MM.1S (cell line): ENCODE measurements around the gene SSBP2.

Experiments used
- DNase-seq: peaks from one replicate; pipeline ENCODE4 v3.0.0-alpha.2; 2015
- H2AFZ ChIP-seq: fragments of 300-600 bp; sonication (generic); 2 replicates; pipeline ENCODE4 v1.6.0; 2016; ENCODE audit warnings: antibody characterized with exemption, low read length
- H3F3A ChIP-seq: fragments of 300-600 bp; sonication (generic); 2 replicates; pipeline ENCODE4 v1.6.1; 2016; ENCODE audit warnings: mild to moderate bottlenecking, antibody characterized with exemption, low read length, moderate library complexity, mixed read lengths; ENCODE audit not compliant: insufficient read depth
- H3K27ac ChIP-seq: fragments of 300-600 bp; sonication (generic); 2 replicates; pipeline ENCODE4 v1.5.1; 2016; ENCODE audit warnings: mild to moderate bottlenecking, low read length
- H3K27me3 ChIP-seq: fragments of 300-600 bp; sonication (generic); replicated peaks from 2 replicates; pipeline ENCODE4 v1.6.0; 2016; ENCODE audit warnings: low read length; ENCODE audit not compliant: insufficient read depth
- H3K36me3 ChIP-seq: fragments of 300-600 bp; sonication (generic); replicated peaks from 2 replicates; pipeline ENCODE4 v1.6.1; 2016; ENCODE audit warnings: mild to moderate bottlenecking, low read length, mixed read lengths; ENCODE audit not compliant: insufficient read depth
- H3K4me1 ChIP-seq: fragments of 300-600 bp; sonication (generic); 2 replicates; pipeline ENCODE4 v1.6.1; 2016; ENCODE audit warnings: low read length, mixed read lengths
- H3K4me2 ChIP-seq: fragments of 300-600 bp; sonication (generic); 2 replicates; pipeline ENCODE4 v1.6.0; 2016; ENCODE audit warnings: low read depth, low read length
- H3K4me3 ChIP-seq: fragments of 300-600 bp; sonication (generic); 2 replicates; pipeline ENCODE4 v1.5.1; 2016; ENCODE audit warnings: low read length, mixed read lengths
- H3K79me2 ChIP-seq: fragments of 300-600 bp; sonication (generic); 2 replicates; pipeline ENCODE4 v1.6.1; 2016; ENCODE audit warnings: mixed run types, low read length, mixed read lengths
- H3K9ac ChIP-seq: fragments of 300-600 bp; sonication (generic); 2 replicates; pipeline ENCODE4 v1.6.1; 2016; ENCODE audit warnings: low read length, mixed read lengths
- H3K9me2 ChIP-seq: fragments of 300-600 bp; sonication (generic); replicated peaks from 2 replicates; pipeline ENCODE4 v1.6.1; 2016; ENCODE audit warnings: mild to moderate bottlenecking, low read length, mixed read lengths; ENCODE audit not compliant: insufficient read depth
- H3K9me3 ChIP-seq: fragments of 300-600 bp; sonication (generic); replicated peaks from 2 replicates; pipeline ENCODE4 v1.6.1; 2016; ENCODE audit warnings: mild to moderate bottlenecking, low read length, mixed read lengths; ENCODE audit not compliant: insufficient read depth
- H4K20me1 ChIP-seq: fragments of 300-600 bp; sonication (generic); 2 replicates; pipeline ENCODE4 v1.6.1; 2016; ENCODE audit warnings: mild to moderate bottlenecking, low read length, moderate library complexity, mixed read lengths; ENCODE audit not compliant: insufficient read depth
- CTCF ChIP-seq: fragments of 300-600 bp; sonication (generic); IDR thresholded peaks from 2 replicates; pipeline ENCODE4 v1.5.1; 2016; ENCODE audit warnings: antibody characterized with exemption, low read length, mixed read lengths
- EZH2 ChIP-seq: fragments of 300-600 bp; sonication (generic); optimal IDR thresholded peaks from 2 replicates; pipeline ENCODE3; 2017; ENCODE audit warnings: low read depth, mild to moderate bottlenecking, antibody characterized with exemption, low read length, mixed read lengths
- EZH2phosphoT487 ChIP-seq: fragments of 300-600 bp; sonication (generic); IDR thresholded peaks from 2 replicates; pipeline ENCODE4 v1.6.1; 2018; ENCODE audit warnings: antibody characterized with exemption, low read length

The SSBP2 gene

GRCh38 chr5:81772488-81772887, 21.6 kb upstream of the SSBP2 start:
- H3K27me3 ChIP-seq, result no peaks in the 10 kb centered on the region
- no peaks in the 10 kb centered on the region; the same call in 1 of the 2 replicates for H3F3A ChIP-seq
- DNase-seq, result no peak
- no peaks in the 10 kb centered on the region for H3K9me2 ChIP-seq
- H3K27ac ChIP-seq, result no peak overlapping the region
- no peak overlapping the region for H3K9ac ChIP-seq
- no peaks in the 10 kb centered on the region for H3K79me2 ChIP-seq
- no peak overlapping the region for H3K4me3 ChIP-seq
- H3K9me3 ChIP-seq, result no peaks in the 10 kb centered on the region
- TF ChIP-seq CTCF (no peak), EZH2 (no peak), EZH2phosphoT487 (no peak)
- H4K20me1 ChIP-seq, result no peaks in the 10 kb centered on the region
- H2AFZ ChIP-seq, result no peak overlapping the region
- H3K4me1 ChIP-seq, result peaks cover 20% of the 10 kb centered on the region
- no peak overlapping the region for H3K4me2 ChIP-seq
- no peaks in the 10 kb centered on the region for H3K36me3 ChIP-seq

DNA sequence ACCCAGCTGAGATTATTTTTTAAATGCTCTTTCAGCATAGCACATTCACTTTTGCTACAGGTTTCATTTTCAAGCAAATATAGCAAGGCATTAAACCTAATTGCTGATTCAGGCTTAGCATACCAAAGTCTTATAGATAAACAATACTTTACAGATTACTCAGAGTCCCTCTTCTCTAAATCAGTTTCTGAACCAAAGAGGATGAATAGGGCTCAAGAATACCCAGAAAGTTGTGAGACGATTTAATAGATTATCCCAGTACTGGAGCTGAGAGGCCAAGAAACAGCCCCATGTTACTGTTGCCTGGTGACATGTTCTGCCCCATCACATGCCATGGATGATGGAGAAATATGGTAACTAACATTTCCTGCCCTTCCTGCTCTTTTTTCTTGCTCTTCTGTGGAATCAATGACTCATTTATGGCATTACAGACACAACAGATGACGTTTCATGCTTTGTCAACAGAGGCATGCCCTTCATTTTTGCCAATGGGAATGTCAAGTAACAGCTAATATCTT, 18.1 kb upstream of the SSBP2 start:
- DNase-seq, result peak; percentile 54
- Histone ChIP-seq H3K9me2 (no peaks in the 10 kb centered on the region), H3K36me3 (no peaks in the 10 kb centered on the region), H3K4me2 (peak overlapping the region; percentile 12; the same call in 1 of the 2 replicates), H2AFZ (0 out of 2 replicates have a peak overlapping the region, but pooled peaks have one; percentile 10), H4K20me1 (no peaks in the 10 kb centered on the region), H3K9me3 (no peaks in the 10 kb centered on the region), H3K79me2 (no peaks in the 10 kb centered on the region), H3F3A (no peaks in the 10 kb centered on the region; the same call in 1 of the 2 replicates), H3K27ac (peak overlapping the region; percentile 9; the same call in 1 of the 2 replicates), H3K9ac (no peak overlapping the region), H3K4me3 (no peak overlapping the region), H3K4me1 (peaks cover 17% of the 10 kb centered on the region), H3K27me3 (no peaks in the 10 kb centered on the region)
- TF ChIP-seq CTCF (no peak), EZH2 (no peak), EZH2phosphoT487 (no peak)

DNA sequence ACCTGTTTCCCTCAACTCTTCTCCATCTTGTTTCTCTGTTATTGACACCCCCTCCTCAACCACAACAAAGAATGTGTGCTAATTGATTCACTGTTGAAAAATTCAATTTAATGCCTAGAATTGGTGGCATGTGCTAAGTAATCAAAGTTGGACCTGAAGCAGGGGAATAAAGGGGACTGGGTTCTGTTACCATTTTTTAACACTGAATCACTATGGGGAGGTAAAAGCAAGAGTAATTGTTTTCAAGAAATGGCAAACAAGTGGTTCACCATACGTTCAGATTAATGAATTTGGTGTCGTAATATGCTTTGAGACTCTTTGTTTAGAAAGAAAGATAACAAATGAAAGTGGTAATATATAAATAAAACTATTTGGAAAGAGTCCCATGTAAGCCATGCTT, 17.0 kb upstream of the SSBP2 start:
- no peaks in the 10 kb centered on the region for H3K9me2 ChIP-seq
- H2AFZ ChIP-seq, result no peak overlapping the region
- H3K4me1 ChIP-seq, result peaks cover 9% of the 10 kb centered on the region
- TF ChIP-seq EZH2phosphoT487 (no peak), CTCF (no peak), EZH2 (no peak)
- no peak for DNase-seq
- H3K4me3 ChIP-seq, result no peak overlapping the region
- no peak overlapping the region for H3K27ac ChIP-seq
- H3K9me3 ChIP-seq, result no peaks in the 10 kb centered on the region
- no peak overlapping the region for H3K4me2 ChIP-seq
- no peaks in the 10 kb centered on the region for H3K79me2 ChIP-seq
- no peaks in the 10 kb centered on the region for H4K20me1 ChIP-seq
- no peaks in the 10 kb centered on the region; the same call in 1 of the 2 replicates for H3F3A ChIP-seq
- no peaks in the 10 kb centered on the region for H3K27me3 ChIP-seq
- H3K36me3 ChIP-seq, result no peaks in the 10 kb centered on the region
- H3K9ac ChIP-seq, result no peak overlapping the region
